Psoas muscle (tissue), 8 donors: ENCODE measurements around the gene C12orf56. TPM values are rescaled to one million over a fixed set of nuclear protein-coding genes. Genes with fewer than 3 reads are reported as not detected.

Experiments
- ATAC-seq, 4 donors: fragments of 200-7000 bp; cut with Tn5 transposase; one replicate each; pipeline ENCODE4 v1.9.1; 2020; ENCODE audit warnings: moderate library complexity in 3 of 4, mild to moderate bottlenecking in 2 of 4
- DNase-seq, 2 donors: peaks; one replicate each; pipeline ENCODE4 v3.0.0-alpha.2; 2020
- H3K27ac ChIP-seq: fragments of 200-600 bp; one replicate; pipeline ENCODE4 v1.8.0; 2022
- H3K27me3 ChIP-seq, 3 donors: fragments of 200-600 bp in 1 of 3; one replicate each; pipeline versions ENCODE4 v1.6.1 to v1.8.0; 2013 to 2022; ENCODE audit warnings: low read length in 2 of 3, mild to moderate bottlenecking in 2 of 3, moderate library complexity in 1 of 3; ENCODE audit not compliant: insufficient read depth in 3 of 3
- H3K36me3 ChIP-seq, 2 donors: fragments of 200-600 bp in 1 of 2; one replicate each; pipeline versions ENCODE4 v1.6.1 to v1.8.0; 2013 to 2022; ENCODE audit warnings: low read depth in 1 of 2, mild to moderate bottlenecking in 1 of 2, moderate library complexity in 1 of 2; ENCODE audit not compliant: insufficient read depth in 1 of 2
- H3K4me1 ChIP-seq: fragments of 200-600 bp; one replicate; pipeline ENCODE4 v1.8.0; 2022
- H3K4me3 ChIP-seq: fragments of 200-600 bp; one replicate; pipeline ENCODE4 v1.8.0; 2022; ENCODE audit warnings: mild to moderate bottlenecking
- H3K9me3 ChIP-seq: fragments of 200-600 bp; one replicate; pipeline ENCODE4 v1.8.0; 2022
- WGBS, 3 donors: extraction: QIAGEN DNeasy Blood & Tissue Kit; methylation state at CpG; one replicate each; pipeline versions ENCODE4 v1.1.6 to v1.1.7; 2013; 5-methylcytosine and 5-hydroxymethylcytosine counted together
- intact Hi-C, 2 donors: fragments of 100-400 bp; cut with DNase I; formaldehyde crosslinking; loops; one replicate each; pipeline versions ENCODE4 v1.11.0 to v1.14.2; 2022
- polyA plus RNA-seq, 3 donors: library from polyadenylated mRNA; stranded (reverse); fragments of 200-250 nt; gene quantifications; one replicate each; pipeline ENCODE4 v1.2.3, GENCODE V29; 2013
- total RNA-seq, 4 donors: library from RNA; stranded (reverse); fragmentation: NEBNext Ultra II Directional in 2 of 4; extraction: Animal tissue kit (Norgen Biotek cat#: 25700) in 2 of 4; gene quantifications; one replicate each; pipeline versions ENCODE4 v1.2.1 to v1.2.4, GENCODE V29; 2021 to 2023
- TF ChIP-seq, protein P1 (sequence below): fragments of 200-600 bp; IDR thresholded peaks from one replicate; pipeline ENCODE4 v1.8.0; 2022; ENCODE audit warnings: antibody characterized with exemption
- donor health status: healthy with polysubstance abuse.
- donor health status: DM: no; HTN: no; CAD: no; lungs with moderate emphysema.
- donor health status: Bipolar disorder and iron deficiency.
- donor health status: healthy.
- donor health status: DM: yes; HTN: yes; CAD: no.
- donor health status: DM: no; HTN: no; CAD: no.
- donor health status: DM: no; HTN: no; CAD: no.
- donor health status: DM: yes; HTN: yes; CAD: no.

C12orf56 gene
- total and polyA plus RNA-seq, 7 donors, result 0.09 TPM; not detected in 6

DNA sequence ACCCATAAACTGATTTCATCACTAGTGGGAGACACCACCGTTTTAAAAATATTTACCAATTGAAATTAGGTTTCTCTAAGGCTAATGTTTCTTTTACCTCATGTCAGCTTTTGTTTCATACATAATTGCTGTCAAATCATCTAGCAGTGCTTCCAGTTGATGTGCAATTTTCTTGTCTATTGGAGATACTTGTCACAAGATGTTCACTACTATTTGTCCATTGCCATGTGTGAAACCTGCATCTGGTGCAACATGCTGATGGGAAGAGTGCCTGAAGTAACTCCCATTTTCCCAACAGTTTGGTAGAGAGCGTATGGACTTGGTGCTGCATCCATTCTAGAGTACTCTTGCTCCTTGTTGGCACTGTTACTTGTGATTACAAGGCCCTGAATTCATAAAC lies 23.3 kb upstream of the C12orf56 start:
- intact Hi-C loops, result loop anchor here in 1 of 2 donors (5.0 kb wide), 1 partner anchor 83 kb away; no protein-coding TSS in a partner anchor
- H3K4me3 ChIP-seq, result no peak overlapping the region
- DNase-seq (no peak), ATAC-seq (no peak)
- 89 to 91% (median 90%) methylated on average over 2 of the region's 2 CpGs for WGBS, 3 donors
- no peaks in the 10 kb centered on the region for H3K27me3 ChIP-seq
- TF ChIP-seq, protein P1, sequence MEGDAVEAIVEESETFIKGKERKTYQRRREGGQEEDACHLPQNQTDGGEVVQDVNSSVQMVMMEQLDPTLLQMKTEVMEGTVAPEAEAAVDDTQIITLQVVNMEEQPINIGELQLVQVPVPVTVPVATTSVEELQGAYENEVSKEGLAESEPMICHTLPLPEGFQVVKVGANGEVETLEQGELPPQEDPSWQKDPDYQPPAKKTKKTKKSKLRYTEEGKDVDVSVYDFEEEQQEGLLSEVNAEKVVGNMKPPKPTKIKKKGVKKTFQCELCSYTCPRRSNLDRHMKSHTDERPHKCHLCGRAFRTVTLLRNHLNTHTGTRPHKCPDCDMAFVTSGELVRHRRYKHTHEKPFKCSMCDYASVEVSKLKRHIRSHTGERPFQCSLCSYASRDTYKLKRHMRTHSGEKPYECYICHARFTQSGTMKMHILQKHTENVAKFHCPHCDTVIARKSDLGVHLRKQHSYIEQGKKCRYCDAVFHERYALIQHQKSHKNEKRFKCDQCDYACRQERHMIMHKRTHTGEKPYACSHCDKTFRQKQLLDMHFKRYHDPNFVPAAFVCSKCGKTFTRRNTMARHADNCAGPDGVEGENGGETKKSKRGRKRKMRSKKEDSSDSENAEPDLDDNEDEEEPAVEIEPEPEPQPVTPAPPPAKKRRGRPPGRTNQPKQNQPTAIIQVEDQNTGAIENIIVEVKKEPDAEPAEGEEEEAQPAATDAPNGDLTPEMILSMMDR, result no peak
- H3K27ac ChIP-seq, result no peak overlapping the region
- H3K9me3 ChIP-seq, result no peaks in the 10 kb centered on the region
- H3K36me3 ChIP-seq, result peaks cover 14 to 92% of the 10 kb centered on the region in 2 donors
- no peaks in the 10 kb centered on the region for H3K4me1 ChIP-seq

DNA sequence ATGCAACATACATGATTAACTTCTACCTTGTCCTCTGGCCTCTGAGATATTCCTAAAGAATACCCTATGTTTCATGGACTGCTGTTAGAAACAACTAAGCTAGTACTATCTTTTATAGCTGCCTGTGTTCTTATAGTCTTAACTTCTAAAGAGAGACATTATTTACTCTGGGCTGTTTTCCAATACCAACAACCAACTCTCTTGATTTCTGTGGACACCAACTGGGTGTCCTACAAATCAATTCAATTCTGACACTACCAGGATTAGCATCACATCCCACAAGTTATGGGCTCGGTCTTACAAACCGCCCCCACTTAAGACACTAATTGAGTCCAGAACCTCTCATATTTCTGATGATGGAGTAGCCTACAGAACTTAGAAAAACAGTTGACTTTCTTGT lies 21.9 kb upstream of the C12orf56 start:
- intact Hi-C loops, result loop anchor here in 1 of 2 donors (5.0 kb wide), 1 partner anchor 85 kb away; no protein-coding TSS in a partner anchor
- H3K27ac ChIP-seq, result no peak overlapping the region
- 64 to 86% (median 74%) methylated on average over 2 of the region's 2 CpGs for WGBS, 3 donors
- H3K4me3 ChIP-seq, result no peak overlapping the region
- TF ChIP-seq, protein P1, result no peak
- H3K9me3 ChIP-seq, result no peaks in the 10 kb centered on the region
- no peak for ATAC-seq
- H3K36me3 ChIP-seq, result peaks cover 14 to 78% of the 10 kb centered on the region in 2 donors
- H3K4me1 ChIP-seq, result no peaks in the 10 kb centered on the region
- H3K27me3 ChIP-seq, result no peaks in the 10 kb centered on the region
- DNase-seq, result no peak

DNA sequence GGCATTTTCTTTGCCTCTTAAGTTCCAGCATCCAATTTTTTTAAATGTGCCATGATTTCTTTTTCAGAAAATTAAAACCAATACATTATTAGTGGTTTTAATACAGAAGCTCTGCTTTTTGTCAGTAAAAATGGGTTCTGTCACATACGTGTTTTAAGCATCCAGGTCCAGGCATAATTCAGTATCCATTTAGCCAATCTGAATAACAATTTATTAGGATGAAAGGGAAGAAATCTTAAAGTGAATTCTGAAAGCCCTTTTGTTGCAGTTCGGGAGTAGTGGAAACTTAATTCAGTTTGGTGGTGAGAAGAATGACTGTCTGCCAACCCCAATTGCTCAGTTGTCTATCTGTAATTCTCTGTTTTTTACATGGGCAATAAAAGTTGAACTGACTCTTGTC lies 20.9 kb upstream of the C12orf56 start:
- H3K4me3 ChIP-seq, result no peak overlapping the region
- H3K9me3 ChIP-seq, result no peaks in the 10 kb centered on the region
- peaks cover 14 to 68% of the 10 kb centered on the region in 2 donors for H3K36me3 ChIP-seq
- no peak for DNase-seq
- no peaks in the 10 kb centered on the region for H3K27me3 ChIP-seq
- TF ChIP-seq, protein P1, result no peak
- intact Hi-C loops, result loop anchor here in 1 of 2 donors (5.0 kb wide), 1 partner anchor 86 kb away; no protein-coding TSS in a partner anchor
- no peak for ATAC-seq
- no peak overlapping the region for H3K27ac ChIP-seq
- 94 to 99% (median 96%) methylated on average over 2 of the region's 2 CpGs for WGBS, 3 donors
- H3K4me1 ChIP-seq, result no peaks in the 10 kb centered on the region

DNA sequence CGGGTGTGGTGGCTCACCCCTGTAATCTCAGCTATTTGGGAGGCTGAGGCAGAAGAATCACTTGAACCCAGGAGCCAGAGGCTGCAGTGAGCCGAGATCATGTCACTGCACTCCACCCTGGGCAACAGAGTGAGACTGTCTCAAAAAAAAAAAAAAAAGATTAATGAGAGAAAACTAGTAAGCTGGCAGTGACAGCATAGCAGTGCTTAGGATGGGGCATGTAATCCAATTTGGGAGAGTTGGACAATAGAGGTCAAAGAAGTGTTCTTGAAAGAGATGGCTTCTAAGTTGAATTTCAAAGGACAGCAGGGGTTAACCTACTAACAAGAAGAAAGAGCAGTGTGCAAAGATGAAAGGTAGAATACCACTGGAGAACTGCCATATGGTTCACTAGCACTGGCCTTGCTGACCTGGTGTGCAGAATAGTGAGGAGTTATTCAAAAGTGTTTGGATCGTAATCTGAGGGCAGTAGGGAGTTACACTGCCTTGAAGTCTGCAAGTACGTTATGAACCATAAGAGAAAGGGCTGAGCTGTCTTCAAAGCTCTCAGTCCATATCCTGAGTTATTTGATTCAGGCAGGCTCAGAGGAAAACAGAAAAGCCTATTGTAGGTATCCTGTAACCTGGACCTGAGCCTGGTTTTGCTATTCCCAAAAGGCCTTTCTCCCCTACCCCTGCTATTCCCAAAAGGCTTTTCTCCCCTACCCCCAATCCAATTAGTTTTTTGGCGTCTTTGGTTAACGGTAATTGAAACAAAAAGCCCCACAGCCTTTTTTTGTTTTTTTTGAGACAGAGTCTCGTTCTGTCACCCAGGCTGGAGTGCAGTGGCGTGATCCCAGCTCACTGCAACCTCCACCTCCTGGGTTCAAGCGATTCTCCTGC lies 17.0 kb upstream of the C12orf56 start:
- WGBS, 3 donors, result 82 to 86% (median 85%) methylated on average over 9 of the region's 9 CpGs
- no peak overlapping the region for H3K27ac ChIP-seq
- TF ChIP-seq, protein P1, result no peak
- H3K9me3 ChIP-seq, result no peaks in the 10 kb centered on the region
- DNase-seq, result no peak
- no peak for ATAC-seq
- peaks cover 4 to 29% of the 10 kb centered on the region in 2 donors for H3K36me3 ChIP-seq
- peaks cover 8% of the 10 kb centered on the region for H3K4me1 ChIP-seq
- H3K27me3 ChIP-seq, result no peaks in the 10 kb centered on the region
- intact Hi-C loops, result loop anchor here (5.0 to 10.0 kb wide), 2 partner anchors 45 to 183 kb away; partner anchors contain the start of genes TBK1 (in 2 of the 2) and KICS2 (in 1 of the 2)
- no peak overlapping the region for H3K4me3 ChIP-seq
